ENCODE data around the gene PRRT1. TPM values are rescaled to one million over a fixed set of nuclear protein-coding genes. Genes with fewer than 3 reads are reported as not detected.

The PRRT1 gene
- total and polyA plus RNA-seq, 8 donors = 0.18 to 6.0 (median 1.4) TPM; not detected in 2

GRCh38 chr6:32140420-32141046, 11.2 kb downstream of the PRRT1 start:
- Histone ChIP-seq H3K27ac (no peak overlapping the region), H3K27me3 (no peaks in the 10 kb centered on the region), H3K9me3 (no peaks in the 10 kb centered on the region), H3K36me3 (no peaks in the 10 kb centered on the region), H3K4me1 (peaks cover 0 to 6% (median 2%) of the 10 kb centered on the region in 4 donors), H3K4me3 (no peak overlapping the region)
- 57 to 69% (median 66%) methylated on average over 5 of the region's 5 CpGs for whole genome bisulfite sequencing, 5 donors
- TF ChIP-seq POLR2A (IDR thresholded peaks at IDR 0.05) (no peak), CTCF (IDR thresholded peaks at IDR 0.05) (no peak), EP300 (IDR thresholded peaks at IDR 0.05) (no peak), POLR2AphosphoS5 (IDR thresholded peaks at IDR 0.05) (no peak)
- intact Hi-C loops (cut with DNase I; ENCODE audit: low total_unique reads) = no loop called here
- no peak for DNase-seq

- no peak for DNase-seq
- Histone ChIP-seq H3K4me3 (no peak overlapping the region), H3K36me3 (no peaks in the 10 kb centered on the region), H3K9me3 (no peaks in the 10 kb centered on the region), H3K4me1 (peaks cover 0 to 5% (median 2%) of the 10 kb centered on the region in 4 donors), H3K27ac (no peak overlapping the region), H3K27me3 (no peaks in the 10 kb centered on the region)
- 63 to 77% (median 67%) methylated on average over 5 of the region's 5 CpGs for WGBS, 5 donors
- intact Hi-C loops (cut with DNase I; ENCODE audit: low total_unique reads) = no loop called here
- TF ChIP-seq CTCF (IDR thresholded peaks at IDR 0.05) (no peak), POLR2AphosphoS5 (IDR thresholded peaks at IDR 0.05) (no peak), POLR2A (IDR thresholded peaks at IDR 0.05) (no peak), EP300 (IDR thresholded peaks at IDR 0.05) (no peak)
These were observed 12.1 kb downstream of the PRRT1 start for GRCh38 chr6:32139590-32139989.

- DNase-seq = no peak
- intact Hi-C loops (cut with DNase I; ENCODE audit: low total_unique reads) = no loop called here
- Histone ChIP-seq H3K27me3 (no peaks in the 10 kb centered on the region), H3K9me3 (no peaks in the 10 kb centered on the region), H3K4me1 (no peaks in the 10 kb centered on the region), H3K36me3 (no peaks in the 10 kb centered on the region), H3K4me3 (no peak overlapping the region), H3K27ac (no peak overlapping the region)
- no peak for TF ChIP-seq POLR2AphosphoS5 (IDR thresholded peaks at IDR 0.05)
- TF ChIP-seq CTCF (IDR thresholded peaks at IDR 0.05) = no peak
- no peak for TF ChIP-seq POLR2A (IDR thresholded peaks at IDR 0.05)
- TF ChIP-seq EP300 (IDR thresholded peaks at IDR 0.05) = no peak
These were observed 14.3 kb downstream of the PRRT1 start for GRCh38 chr6:32137454-32137853.

GRCh38 chr6:32133786-32134185, 18.0 kb downstream of the PRRT1 start:
- intact Hi-C loops (cut with DNase I; ENCODE audit: low total_unique reads) = no loop called here
- Histone ChIP-seq H3K27me3 (no peaks in the 10 kb centered on the region), H3K4me3 (no peak overlapping the region), H3K4me1 (peaks cover 10 to 18% (median 12%) of the 10 kb centered on the region in 4 donors), H3K36me3 (no peaks in the 10 kb centered on the region), H3K27ac (no peak overlapping the region), H3K9me3 (no peaks in the 10 kb centered on the region)
- no peak for DNase-seq
- 72 to 86% (median 80%) methylated on average over 4 of the region's 4 CpGs for WGBS, 5 donors
- TF ChIP-seq POLR2A (IDR thresholded peaks at IDR 0.05) (no peak), POLR2AphosphoS5 (IDR thresholded peaks at IDR 0.05) (no peak), CTCF (IDR thresholded peaks at IDR 0.05) (no peak), EP300 (IDR thresholded peaks at IDR 0.05) (no peak)

Data from stomach (tissue), 9 donors.